Duodenal mucosa (tissue), 2 donors: ENCODE results near the gene MMP19.
"Not testable (repeated sequence)": the region's sequence is repeated elsewhere in the genome, so short reads cannot be mapped to it uniquely, and the experiment has no call there.

Experiments used
- H3K27ac ChIP-seq: one replicate; pipeline ENCODE4 v1.7.0; 2013; ENCODE audit warnings: low read depth, low read length
- H3K27me3 ChIP-seq, 2 donors: one replicate each; pipeline ENCODE4 v1.7.0; 2013; ENCODE audit warnings: low read length in 2 of 2, control low read depth in 1 of 2; ENCODE audit not compliant: insufficient read depth in 2 of 2, control insufficient read depth in 1 of 2
- H3K36me3 ChIP-seq, 2 donors: one replicate each; pipeline ENCODE4 v1.7.0; 2013; ENCODE audit warnings: low read length in 2 of 2, control low read depth in 1 of 2; ENCODE audit not compliant: insufficient read depth in 2 of 2, control insufficient read depth in 1 of 2
- H3K4me1 ChIP-seq, 2 donors: one replicate each; pipeline ENCODE4 v1.7.0; 2013; ENCODE audit warnings: low read length in 2 of 2, control low read depth in 1 of 2; ENCODE audit not compliant: insufficient read depth in 2 of 2, control insufficient read depth in 1 of 2
- H3K4me3 ChIP-seq, 2 donors: one replicate each; pipeline ENCODE4 v1.7.0; 2013; ENCODE audit warnings: low read length in 2 of 2, low read depth in 1 of 2
- H3K9ac ChIP-seq, 2 donors: one replicate each; pipeline ENCODE4 v1.7.0; 2013; ENCODE audit warnings: low read length in 2 of 2, low read depth in 1 of 2
- H3K9me3 ChIP-seq, 2 donors: one replicate each; pipeline ENCODE4 v1.7.0; 2013; ENCODE audit warnings: low read length in 2 of 2, control low read depth in 1 of 2; ENCODE audit not compliant: control insufficient read depth in 1 of 2

Gene MMP19

GRCh38 chr12:55845361-55845760 is 2.6 kb upstream of the MMP19 start:
- Histone ChIP-seq H3K9me3 (no peaks in the 10 kb centered on the region), H3K27ac (no peak overlapping the region), H3K36me3 (no peaks in the 10 kb centered on the region), H3K9ac (no peak overlapping the region), H3K4me3 (no peak overlapping the region), H3K27me3 (no peaks in the 10 kb centered on the region), H3K4me1 (no peaks in the 10 kb centered on the region)

DNA sequence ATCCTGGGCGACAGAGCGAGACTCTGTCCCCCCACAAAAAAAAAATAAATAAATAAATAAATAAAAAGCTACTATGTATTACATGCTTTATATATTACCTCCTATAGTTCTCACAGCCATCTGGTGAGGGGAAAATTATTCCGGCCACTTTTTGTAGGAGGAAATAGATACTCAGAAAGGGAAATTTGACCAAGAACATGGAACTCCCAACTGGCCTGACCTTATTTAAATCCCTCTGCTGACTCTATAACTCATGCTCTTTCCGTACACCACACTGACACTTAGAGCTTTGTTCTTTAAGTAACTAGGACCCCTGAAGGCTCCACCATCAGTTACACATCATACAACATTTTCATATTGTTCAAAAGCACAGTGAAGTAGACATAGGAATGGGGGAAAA is 2.2 kb upstream of the MMP19 start:
- H3K27ac ChIP-seq = no peak overlapping the region
- no peaks in the 10 kb centered on the region for H3K36me3 ChIP-seq
- H3K9ac ChIP-seq = no peak overlapping the region
- no peaks in the 10 kb centered on the region for H3K4me1 ChIP-seq
- no peaks in the 10 kb centered on the region for H3K9me3 ChIP-seq
- no peaks in the 10 kb centered on the region for H3K27me3 ChIP-seq
- no peak overlapping the region for H3K4me3 ChIP-seq

DNA sequence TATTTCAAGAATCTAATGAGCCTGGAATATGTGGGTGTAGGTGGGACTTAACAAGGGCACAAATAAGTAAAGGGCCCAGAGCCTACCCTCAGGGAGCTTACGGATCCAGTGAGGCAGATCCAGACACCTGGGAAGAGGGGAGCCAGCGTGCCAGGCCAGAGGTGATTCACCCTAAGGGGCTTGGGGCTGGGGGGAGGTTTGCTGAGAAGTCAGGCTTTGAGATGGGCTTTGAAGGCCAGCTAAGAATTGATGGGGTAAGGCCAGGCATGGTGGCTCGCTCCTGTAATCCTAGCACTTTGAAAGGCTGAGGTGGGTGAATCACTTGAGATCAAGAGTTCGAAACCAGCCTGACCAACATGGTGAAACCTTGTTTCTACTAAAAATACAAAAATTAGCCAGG is 695 bp upstream of the MMP19 start:
- H3K27ac ChIP-seq = no peak overlapping the region

DNA sequence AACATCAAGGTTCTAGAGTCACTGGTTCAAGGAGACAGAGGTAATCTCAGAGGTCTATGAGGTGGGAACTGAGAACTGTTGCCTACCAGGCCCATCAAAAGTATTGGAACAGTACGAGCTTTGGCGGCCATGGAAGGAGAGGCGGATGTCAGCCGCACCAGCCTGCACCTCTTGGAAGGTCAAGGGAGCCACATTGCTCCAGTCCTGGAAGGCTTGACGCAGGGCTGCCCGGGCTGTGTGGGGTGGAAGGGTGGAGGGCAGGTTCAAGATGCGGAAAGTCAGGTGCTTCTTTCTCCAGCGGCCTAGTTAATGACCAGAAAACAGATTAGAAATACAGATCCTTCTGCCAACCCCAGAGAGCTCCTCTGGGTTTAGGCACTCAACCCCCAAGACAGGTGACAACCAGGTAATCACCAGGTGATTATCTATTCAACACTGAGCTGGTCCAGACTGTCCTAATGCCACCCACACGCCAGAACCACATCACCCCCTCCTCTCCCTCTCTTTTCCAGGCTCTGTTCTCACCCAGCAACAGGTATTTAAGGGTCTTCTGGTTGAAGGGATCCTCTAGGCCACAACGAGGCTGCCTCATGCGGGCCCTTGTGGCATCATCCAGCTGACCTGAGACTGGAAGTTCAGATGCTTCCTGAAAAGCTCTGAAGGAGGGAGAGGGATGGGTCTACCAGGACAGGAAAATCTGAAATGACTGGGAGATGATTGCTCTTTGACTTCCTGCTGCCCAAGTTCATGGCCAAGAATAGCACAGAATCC is 2.0 kb downstream of the MMP19 start:
- Histone ChIP-seq H3K4me1 (no peaks in the 10 kb centered on the region), H3K27me3 (no peaks in the 10 kb centered on the region), H3K9ac (no peak overlapping the region), H3K9me3 (no peaks in the 10 kb centered on the region), H3K4me3 (no peak overlapping the region), H3K36me3 (no peaks in the 10 kb centered on the region), H3K27ac (no peak overlapping the region)

More for the DNA sequence above, 695 bp upstream of the MMP19 start:
- no peaks in the 10 kb centered on the region for H3K36me3 ChIP-seq
- no peak overlapping the region for H3K4me3 ChIP-seq
- H3K4me1 ChIP-seq = no peaks in the 10 kb centered on the region
- H3K9me3 ChIP-seq = no peaks in the 10 kb centered on the region
- H3K9ac ChIP-seq = no peak overlapping the region
- no peaks in the 10 kb centered on the region for H3K27me3 ChIP-seq

DNA sequence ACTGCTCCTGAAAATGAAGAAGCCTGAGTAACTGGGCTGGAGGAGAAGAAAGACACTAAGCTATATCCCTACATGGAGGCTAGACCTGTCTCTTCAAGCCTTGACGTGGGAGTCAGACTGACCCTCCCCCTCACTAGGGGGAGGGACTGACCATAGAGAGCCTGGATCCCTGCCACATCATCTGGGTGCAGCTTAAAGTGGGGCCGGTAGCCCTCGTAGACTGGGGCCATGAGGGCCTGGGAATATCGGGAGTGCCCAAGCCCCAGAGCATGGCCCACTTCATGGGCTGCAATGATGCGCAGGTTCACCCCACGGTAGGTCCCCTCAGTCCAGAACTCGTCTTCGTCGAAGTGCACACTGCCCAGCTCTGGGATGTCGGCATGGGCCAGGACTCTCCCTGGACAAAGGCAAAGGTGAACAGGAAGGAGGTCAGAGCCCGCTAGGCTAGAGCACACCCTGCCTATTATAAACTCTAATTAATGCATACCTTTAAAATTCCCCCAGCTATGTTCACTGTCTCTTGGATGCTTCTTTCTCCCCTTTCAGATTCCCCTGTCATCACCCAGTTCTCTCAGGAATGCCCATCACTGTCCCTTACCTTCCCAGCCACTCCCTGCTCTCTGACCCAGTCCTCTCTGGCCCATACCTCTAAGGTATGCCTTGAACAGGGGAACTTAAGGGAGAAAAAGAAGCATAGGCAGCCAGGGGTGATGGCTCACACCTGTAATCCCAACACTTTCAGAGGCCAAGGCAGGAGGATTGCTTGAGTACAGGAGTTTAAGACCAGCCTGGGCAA is 3.2 kb downstream of the MMP19 start:
- Histone ChIP-seq H3K9me3 (no peaks in the 10 kb centered on the region), H3K27me3 (no peaks in the 10 kb centered on the region), H3K4me1 (no peaks in the 10 kb centered on the region), H3K9ac (no peak overlapping the region), H3K36me3 (peaks cover 0 to 2% of the 10 kb centered on the region in 2 donors), H3K27ac (no peak overlapping the region), H3K4me3 (no peak overlapping the region)

DNA sequence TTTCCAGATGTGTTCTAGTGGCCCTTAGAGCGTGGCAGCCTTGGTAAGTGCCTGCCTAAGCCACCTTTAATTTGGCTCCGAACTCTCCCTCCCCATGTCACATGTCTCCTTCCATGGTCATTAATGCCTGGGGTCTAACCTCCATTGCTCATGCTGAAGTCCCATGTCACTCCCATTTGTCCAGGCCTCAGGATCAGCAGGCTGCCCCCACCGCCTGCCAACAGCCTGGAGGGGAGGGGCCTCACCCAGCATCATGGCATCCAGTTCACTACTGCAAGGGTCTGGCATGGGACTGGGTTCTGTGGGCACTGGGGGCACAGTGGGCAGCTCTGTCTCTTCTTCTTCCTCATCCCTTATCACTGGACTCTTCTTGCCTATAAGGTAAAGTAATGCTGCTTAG is 4.4 kb downstream of the MMP19 start:
- Histone ChIP-seq H3K9me3 (no peaks in the 10 kb centered on the region), H3K4me1 (no peaks in the 10 kb centered on the region), H3K4me3 (no peak overlapping the region), H3K36me3 (peaks cover 0 to 2% of the 10 kb centered on the region in 2 donors), H3K27ac (no peak overlapping the region), H3K27me3 (no peaks in the 10 kb centered on the region), H3K9ac (no peak overlapping the region)

DNA sequence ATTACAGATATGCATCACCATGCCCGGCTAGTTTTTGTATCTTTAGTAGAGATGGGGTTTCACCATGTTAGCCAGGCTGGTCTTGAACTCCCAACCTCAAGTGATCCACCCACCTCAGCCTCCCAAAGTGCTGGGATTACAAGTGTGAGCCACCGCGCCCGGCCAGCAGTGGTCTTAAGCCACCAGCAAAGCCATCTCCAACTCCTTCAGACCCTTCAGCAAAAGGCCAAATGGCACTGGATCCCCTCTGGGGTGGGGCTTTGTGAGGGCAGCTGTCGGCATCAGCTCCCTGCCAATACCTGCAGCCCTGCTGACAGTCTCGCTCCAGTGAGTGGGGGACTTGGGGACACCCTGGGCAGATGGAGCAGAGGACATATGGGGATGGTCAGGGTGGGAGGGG is 8.3 kb downstream of the MMP19 start:
- H3K27me3 ChIP-seq, H3K9ac ChIP-seq, H3K4me3 ChIP-seq, H3K27ac ChIP-seq, H3K9me3 ChIP-seq, H3K4me1 ChIP-seq, H3K36me3 ChIP-seq: not testable (repeated sequence)

DNA sequence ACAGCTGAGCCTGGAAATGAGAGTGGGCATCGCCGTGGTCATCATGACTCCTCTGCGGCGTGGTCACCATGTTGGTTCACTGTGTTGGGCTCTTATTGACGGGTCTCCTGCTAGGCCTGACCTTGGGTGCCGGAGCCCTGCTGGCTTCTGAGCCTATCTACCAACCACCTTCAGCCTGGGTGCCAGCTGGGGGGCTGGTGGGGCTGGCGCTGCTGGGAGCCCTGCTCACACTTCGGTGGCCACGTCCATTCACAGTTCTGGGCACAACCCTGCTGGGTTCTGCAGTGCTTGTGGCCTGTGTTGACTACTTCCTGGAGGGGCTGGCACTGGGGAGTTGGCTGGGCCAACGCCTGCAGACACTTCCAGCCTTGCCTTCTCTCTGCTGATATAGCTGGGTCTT is 9.7 kb downstream of the MMP19 start:
- H3K4me1 ChIP-seq = peaks cover 7 to 18% of the 10 kb centered on the region in 2 donors
- H3K27me3 ChIP-seq = no peaks in the 10 kb centered on the region
- peaks cover 0 to 4% of the 10 kb centered on the region in 2 donors for H3K36me3 ChIP-seq
- H3K9ac ChIP-seq = no peak overlapping the region
- H3K4me3 ChIP-seq = no peak overlapping the region
- no peaks in the 10 kb centered on the region for H3K9me3 ChIP-seq
- no peak overlapping the region for H3K27ac ChIP-seq

DNA sequence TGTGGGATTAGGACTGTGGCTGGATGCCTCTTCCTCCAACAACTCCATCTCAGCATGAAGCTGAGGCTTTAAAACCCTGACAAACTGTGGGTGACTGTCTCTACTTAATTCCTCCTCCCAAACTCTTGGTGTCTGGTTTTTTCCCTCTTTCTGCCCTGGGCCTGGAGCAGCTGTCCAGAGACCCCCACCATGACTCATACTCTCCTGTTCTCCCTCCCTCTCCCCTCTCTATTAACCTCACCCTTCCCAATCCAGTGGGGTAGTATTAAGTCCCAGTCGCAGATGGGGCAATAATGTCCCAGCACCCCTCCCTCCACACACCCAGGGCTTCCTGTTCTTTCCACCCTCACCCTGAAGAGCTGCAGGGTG is 11.3 kb downstream of the MMP19 start:
- Histone ChIP-seq H3K4me1 (peaks cover 18 to 32% of the 10 kb centered on the region in 2 donors), H3K27ac (no peak overlapping the region), H3K9me3 (no peaks in the 10 kb centered on the region), H3K9ac (peak overlapping the region; percentile 91 to 94), H3K4me3 (peak overlapping the region; percentile 95 to 98), H3K27me3 (no peaks in the 10 kb centered on the region), H3K36me3 (peaks cover 0 to 7% of the 10 kb centered on the region in 2 donors)

DNA sequence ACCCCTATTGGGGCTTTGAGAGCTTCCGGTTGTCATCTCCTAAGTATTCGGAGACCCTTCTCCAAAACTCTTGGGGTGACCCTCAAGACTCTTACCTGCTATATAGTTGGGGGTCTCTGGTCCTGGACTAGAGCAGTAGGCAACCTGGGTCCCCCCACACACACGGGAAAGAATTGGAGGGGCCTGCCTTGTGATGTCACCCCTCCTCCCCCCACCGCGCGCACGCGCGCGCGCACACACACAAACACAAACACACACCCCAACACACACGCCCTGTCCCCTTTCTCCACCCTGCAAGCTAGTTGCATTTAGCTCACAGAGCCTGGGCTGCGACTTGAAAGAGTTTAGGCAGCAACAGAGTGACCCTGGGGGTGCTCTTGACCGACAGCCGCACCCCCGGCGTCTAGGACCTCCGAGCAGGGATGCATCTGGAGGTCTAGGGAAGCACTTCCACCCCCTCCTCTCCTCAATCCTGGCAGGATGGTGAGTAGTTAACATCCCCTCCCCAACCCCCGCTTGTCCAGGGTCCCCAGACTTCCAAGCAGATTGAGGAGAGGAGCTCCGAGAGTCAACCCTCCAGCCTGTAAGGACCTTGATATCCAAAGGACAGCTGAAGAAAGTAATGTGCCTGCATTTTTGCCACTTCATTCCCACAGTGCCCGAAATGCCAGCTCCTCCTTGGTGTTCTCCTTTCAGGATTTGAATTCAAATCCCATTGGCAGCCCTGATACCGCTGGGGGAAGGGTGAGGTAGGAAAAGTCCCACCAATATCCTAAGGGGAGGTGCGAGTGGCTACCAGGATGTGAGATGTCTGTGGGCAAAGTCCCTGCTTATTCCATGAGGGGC is 11.9 kb downstream of the MMP19 start:
- Histone ChIP-seq H3K4me3 (peak overlapping the region; percentile 95 to 98), H3K9ac (peak overlapping the region; percentile 91 to 94), H3K9me3 (no peaks in the 10 kb centered on the region), H3K27ac (peak overlapping the region; percentile 93), H3K27me3 (no peaks in the 10 kb centered on the region), H3K36me3 (peaks cover 3 to 7% of the 10 kb centered on the region in 2 donors), H3K4me1 (peaks cover 19 to 35% of the 10 kb centered on the region in 2 donors)
